Testis (tissue), 3 donors: ENCODE data around the gene CALY. TPM values are rescaled to one million over a fixed set of nuclear protein-coding genes. Genes with fewer than 3 reads are reported as not detected.

Experiments
- DNase-seq: peaks from one replicate; pipeline ENCODE4 v3.0.0-alpha.2; 2019
- H3K27ac ChIP-seq, 2 donors: fragments of 200-600 bp; sonication (generic); one replicate each; pipeline ENCODE4 v1.5.1; 2019
- H3K27me3 ChIP-seq: fragments of 200-600 bp; sonication (generic); one replicate; pipeline ENCODE4 v1.5.1; 2019
- H3K36me3 ChIP-seq: fragments of 200-600 bp; sonication (generic); one replicate; pipeline ENCODE4 v1.5.1; 2017; ENCODE audit warnings: low read depth; ENCODE audit errors: missing control alignments
- H3K4me1 ChIP-seq: fragments of 200-600 bp; sonication (generic); one replicate; pipeline ENCODE4 v1.5.1; 2019
- H3K4me3 ChIP-seq, 2 donors: fragments of 200-600 bp; sonication (generic); one replicate each; pipeline ENCODE4 v1.5.1; 2017 to 2019
- H3K9me3 ChIP-seq: fragments of 200-600 bp; sonication (generic); one replicate; pipeline ENCODE4 v1.5.1; 2017
- POLR2A ChIP-seq: fragments of 450-650 bp; IDR thresholded peaks from one replicate; pipeline ENCODE4 v1.6.1; 2017; ENCODE audit warnings: antibody characterized with exemption, mild to moderate bottlenecking, moderate library complexity
- WGBS, 2 donors: methylation state at CpG; one replicate each; pipeline ENCODE4 v1.1.5; 2018; 5-methylcytosine and 5-hydroxymethylcytosine counted together
- intact Hi-C: fragments of 100-400 bp; cut with DNase I; formaldehyde crosslinking; loops from one replicate; pipeline ENCODE4 v1.15.1; 2023; ENCODE audit warnings: low total_unique reads
- polyA plus RNA-seq: library from polyadenylated mRNA; stranded (reverse); fragments of 350-450 nt; fragmentation: Illumina TruSeq; extraction: RNeasy Lipid Tissue Mini Kit (QIAGEN cat#74804); gene quantifications from one replicate; pipeline ENCODE4 v1.2.3, GENCODE V29; 2014; ENCODE audit warnings: low read depth, low replicate concordance; ENCODE audit not compliant: insufficient read depth
- total RNA-seq, 2 donors: library from RNA; depleted of rRNA; stranded (reverse); fragments of >200 nt; gene quantifications; one replicate each; pipeline ENCODE4 v1.2.3, GENCODE V29; 2016
- TF ChIP-seq, protein P1 (sequence below), 3 experiments: fragments of 450-650 bp in 2 of 3; fragments of 200-600 bp in 1 of 3; sonication (generic) in 1 of 3; IDR thresholded peaks; one replicate each; pipeline ENCODE4 v1.5.1; 2016 to 2019; ENCODE audit warnings: antibody characterized with exemption in 3 of 3, mild to moderate bottlenecking in 2 of 3, moderate library complexity in 1 of 3

CALY gene
- total and polyA plus RNA-seq, 3 donors from 2014 or later, result 4.9 to 35.5 (median 19.2) TPM

- Histone ChIP-seq H3K4me3 (peak overlapping the region in 1 of 2 donors; percentile 99), H3K36me3 (no peaks in the 10 kb centered on the region), H3K4me1 (peaks cover 20% of the 10 kb centered on the region), H3K9me3 (no peaks in the 10 kb centered on the region), H3K27me3 (no peaks in the 10 kb centered on the region), H3K27ac (peak overlapping the region in 1 of 2 donors; percentile 95)
- WGBS, 2 donors, result 62 to 75% methylated on average over 13 to 33 of the region's 33 CpGs
- no peak for DNase-seq
- intact Hi-C loops, result no loop called here
- no peak for TF ChIP-seq POLR2A
- TF ChIP-seq, protein P1, sequence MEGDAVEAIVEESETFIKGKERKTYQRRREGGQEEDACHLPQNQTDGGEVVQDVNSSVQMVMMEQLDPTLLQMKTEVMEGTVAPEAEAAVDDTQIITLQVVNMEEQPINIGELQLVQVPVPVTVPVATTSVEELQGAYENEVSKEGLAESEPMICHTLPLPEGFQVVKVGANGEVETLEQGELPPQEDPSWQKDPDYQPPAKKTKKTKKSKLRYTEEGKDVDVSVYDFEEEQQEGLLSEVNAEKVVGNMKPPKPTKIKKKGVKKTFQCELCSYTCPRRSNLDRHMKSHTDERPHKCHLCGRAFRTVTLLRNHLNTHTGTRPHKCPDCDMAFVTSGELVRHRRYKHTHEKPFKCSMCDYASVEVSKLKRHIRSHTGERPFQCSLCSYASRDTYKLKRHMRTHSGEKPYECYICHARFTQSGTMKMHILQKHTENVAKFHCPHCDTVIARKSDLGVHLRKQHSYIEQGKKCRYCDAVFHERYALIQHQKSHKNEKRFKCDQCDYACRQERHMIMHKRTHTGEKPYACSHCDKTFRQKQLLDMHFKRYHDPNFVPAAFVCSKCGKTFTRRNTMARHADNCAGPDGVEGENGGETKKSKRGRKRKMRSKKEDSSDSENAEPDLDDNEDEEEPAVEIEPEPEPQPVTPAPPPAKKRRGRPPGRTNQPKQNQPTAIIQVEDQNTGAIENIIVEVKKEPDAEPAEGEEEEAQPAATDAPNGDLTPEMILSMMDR (IDR thresholded peaks at IDR 0.05), result no peak
These were observed 26.8 kb downstream of the CALY start for GRCh38 chr10:133309720-133310398.

DNA sequence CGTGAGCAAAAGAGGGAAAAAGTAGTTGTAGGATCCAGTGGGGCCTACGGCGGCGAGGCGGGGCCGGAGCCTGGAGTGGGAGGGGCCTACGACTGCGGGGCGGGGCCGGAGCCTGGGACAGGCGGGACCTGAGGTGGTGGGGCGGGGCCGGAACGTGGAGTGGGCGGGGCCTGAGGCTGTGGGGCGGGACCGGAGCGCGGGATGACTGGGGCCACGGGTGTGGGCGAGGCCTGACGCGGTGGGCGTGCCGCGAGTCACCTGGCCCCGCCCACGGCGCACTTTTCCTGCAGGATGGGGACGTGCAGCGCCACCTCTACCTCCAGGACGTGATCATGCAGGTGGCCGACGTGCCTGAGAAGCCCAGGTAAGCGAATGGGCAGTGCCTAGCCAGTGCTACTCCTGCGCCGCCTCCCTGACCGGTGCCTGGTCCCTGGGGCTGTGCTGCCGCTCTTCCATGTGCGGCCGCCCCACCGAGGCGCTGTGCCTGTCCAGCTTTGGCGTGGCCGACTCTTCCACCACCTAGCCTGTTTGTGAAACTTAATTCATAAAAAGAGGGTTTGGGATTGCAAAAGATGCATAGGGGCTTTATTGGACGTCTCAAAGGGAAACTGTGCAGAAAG, 27.5 kb downstream of the CALY start:
- no peaks in the 10 kb centered on the region for H3K27me3 ChIP-seq
- no peaks in the 10 kb centered on the region for H3K9me3 ChIP-seq
- peaks cover 21% of the 10 kb centered on the region for H3K4me1 ChIP-seq
- H3K36me3 ChIP-seq, result no peaks in the 10 kb centered on the region
- TF ChIP-seq, protein P1 (IDR thresholded peaks at IDR 0.05), result no peak
- TF ChIP-seq POLR2A, result no peak
- peak overlapping the region; percentile 87 to 95 for H3K27ac ChIP-seq
- peak overlapping the region; percentile 99 to 100 for H3K4me3 ChIP-seq
- intact Hi-C loops, result no loop called here
- peak; percentile 95 for DNase-seq
- 4 to 29% methylated on average over 17 to 34 of the region's 46 CpGs for WGBS, 2 donors

GRCh38 chr10:133308421-133309099, 28.1 kb downstream of the CALY start, which contains the start of the genes TUBGCP2 and ZNF511:
TSS of gene TUBGCP2 (minus strand) at chr10:133308872. CDS start at chr10:133302941, 5,931 bp downstream.
TSS of gene ZNF511 (plus strand) at chr10:133308914. CDS start at chr10:133308944, 30 bp downstream.
- TF ChIP-seq POLR2A, result no peak
- TF ChIP-seq, protein P1 (IDR thresholded peaks at IDR 0.05), result peak in 2 of 3 experiments; percentile 10 to 33

DNA sequence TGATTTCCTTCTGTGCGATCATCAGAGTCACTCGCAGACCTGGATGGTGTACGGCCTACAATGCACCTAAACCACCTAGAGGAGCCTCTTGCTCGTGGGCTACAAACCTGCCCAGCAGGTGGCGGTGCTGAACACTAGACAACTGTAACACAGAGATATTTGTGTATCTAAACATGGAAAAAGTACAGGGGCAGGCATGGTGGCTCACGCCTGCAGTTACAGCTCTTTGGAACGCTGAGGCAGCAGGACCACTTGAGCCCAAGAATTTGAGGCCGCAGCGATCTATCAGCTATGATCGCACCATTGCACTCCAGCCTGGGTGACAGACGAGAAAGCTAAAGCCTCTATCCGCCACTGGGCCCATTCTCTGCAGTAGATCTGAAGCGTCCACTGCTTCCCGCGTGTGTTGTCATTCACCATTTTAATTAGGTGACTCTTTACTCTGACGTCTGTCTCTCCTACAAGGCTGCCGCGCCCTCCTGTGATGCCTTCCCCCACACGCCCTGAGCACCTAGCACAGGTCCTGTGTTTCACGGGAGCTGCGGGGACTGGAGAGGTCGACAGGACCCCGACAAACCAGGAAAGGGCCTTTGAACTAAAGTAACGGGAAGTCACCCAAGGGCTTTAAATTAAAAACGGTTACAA, 28.8 kb downstream of the CALY start:
- Histone ChIP-seq H3K4me3 (peak overlapping the region; percentile 99 to 100), H3K4me1 (peaks cover 21% of the 10 kb centered on the region), H3K27me3 (no peaks in the 10 kb centered on the region), H3K36me3 (no peaks in the 10 kb centered on the region), H3K9me3 (no peaks in the 10 kb centered on the region), H3K27ac (peak overlapping the region; percentile 87 to 95)
- WGBS, 2 donors, result 2 to 4% methylated on average over 24 to 25 of the region's 25 CpGs
- intact Hi-C loops, result no loop called here
- TF ChIP-seq, protein P1 (IDR thresholded peaks at IDR 0.05), result peak; percentile 61 to 77 (median 63)
- no peak for TF ChIP-seq POLR2A
- peak; percentile 93 for DNase-seq

More at GRCh38 chr10:133308421-133309099, 28.1 kb downstream of the CALY start, which contains the start of the genes TUBGCP2 and ZNF511:
- no peaks in the 10 kb centered on the region for H3K27me3 ChIP-seq
- no peaks in the 10 kb centered on the region for H3K36me3 ChIP-seq
- peaks cover 21% of the 10 kb centered on the region for H3K4me1 ChIP-seq
- H3K27ac ChIP-seq, result peak within 1 kb of the TSS; percentile 87 to 95
- H3K4me3 ChIP-seq, result peak within 1 kb of the TSS; percentile 99 to 100
- DNase-seq, result peak; percentile 86
- WGBS, 2 donors, result 0% methylated on average over 6 to 54 of the region's 89 CpGs
- no peaks in the 10 kb centered on the region for H3K9me3 ChIP-seq
- intact Hi-C loops, result no loop called here
